HTERT RPE-1 (cell line): Measurements from ENCODE around the gene ZFP62.

Experiments
- in situ Hi-C: fragments of 300-500 bp; cut with MboI; formaldehyde crosslinking; loops from 4 replicates; pipeline ENCODE4 v1.14.3; 2020; ENCODE audit warnings: low sequenced_read_pairs

The ZFP62 gene

GRCh38 chr5:180869587-180869986, 8.5 kb upstream of the ZFP62 start:
- in situ Hi-C loops: no loop called here

- in situ Hi-C loops: no loop called here
Observed at GRCh38 chr5:180868960-180869359, 7.9 kb upstream of the ZFP62 start.

- in situ Hi-C loops: no loop called here
Observed at GRCh38 chr5:180866985-180867384, 5.9 kb upstream of the ZFP62 start.

- in situ Hi-C loops: no loop called here
Observed at GRCh38 chr5:180865981-180866695, 5.1 kb upstream of the ZFP62 start.

GRCh38 chr5:180862645-180863044, 1.6 kb upstream of the ZFP62 start:
- in situ Hi-C loops: no loop called here

- in situ Hi-C loops: no loop called here
Observed at GRCh38 chr5:180860273-180860886, 696 bp downstream of the ZFP62 start.

- in situ Hi-C loops: no loop called here
Observed at GRCh38 chr5:180858586-180858985, 2.5 kb downstream of the ZFP62 start.

- in situ Hi-C loops: no loop called here
Observed at GRCh38 chr5:180853848-180854176, 7.3 kb downstream of the ZFP62 start.

GRCh38 chr5:180853121-180853847, 7.8 kb downstream of the ZFP62 start:
- in situ Hi-C loops: no loop called here

GRCh38 chr5:180852495-180852894, 8.6 kb downstream of the ZFP62 start:
- in situ Hi-C loops: no loop called here

- in situ Hi-C loops: no loop called here
Observed at GRCh38 chr5:180850434-180851078, 10.5 kb downstream of the ZFP62 start.

- in situ Hi-C loops: no loop called here
Observed at GRCh38 chr5:180849827-180850226, 11.2 kb downstream of the ZFP62 start.

- in situ Hi-C loops: no loop called here
Observed at GRCh38 chr5:180848878-180849277, 12.2 kb downstream of the ZFP62 start.

GRCh38 chr5:180848265-180848664, 12.8 kb downstream of the ZFP62 start:
- in situ Hi-C loops: no loop called here

- in situ Hi-C loops: no loop called here
Observed at GRCh38 chr5:180847026-180847425, 14.1 kb downstream of the ZFP62 start.

GRCh38 chr5:180844858-180845257, 16.2 kb downstream of the ZFP62 start:
- in situ Hi-C loops: no loop called here

GRCh38 chr5:180844432-180844831, 16.6 kb downstream of the ZFP62 start:
- in situ Hi-C loops: no loop called here

GRCh38 chr5:180839935-180840334, 21.1 kb downstream of the ZFP62 start:
- in situ Hi-C loops: no loop called here

GRCh38 chr5:180839227-180839626, 21.8 kb downstream of the ZFP62 start:
- in situ Hi-C loops: no loop called here

GRCh38 chr5:180837478-180837877, 23.6 kb downstream of the ZFP62 start:
- in situ Hi-C loops: no loop called here

GRCh38 chr5:180832638-180833068, 28.4 kb downstream of the ZFP62 start:
- in situ Hi-C loops: no loop called here
